ENCODE results near the gene AQP5. TPM values are rescaled to one million over a fixed set of nuclear protein-coding genes. Genes with fewer than 3 reads are reported as not detected.

Gene AQP5
- total RNA-seq, 1 experiment from 2014 or later, result 0.31 TPM

DNA sequence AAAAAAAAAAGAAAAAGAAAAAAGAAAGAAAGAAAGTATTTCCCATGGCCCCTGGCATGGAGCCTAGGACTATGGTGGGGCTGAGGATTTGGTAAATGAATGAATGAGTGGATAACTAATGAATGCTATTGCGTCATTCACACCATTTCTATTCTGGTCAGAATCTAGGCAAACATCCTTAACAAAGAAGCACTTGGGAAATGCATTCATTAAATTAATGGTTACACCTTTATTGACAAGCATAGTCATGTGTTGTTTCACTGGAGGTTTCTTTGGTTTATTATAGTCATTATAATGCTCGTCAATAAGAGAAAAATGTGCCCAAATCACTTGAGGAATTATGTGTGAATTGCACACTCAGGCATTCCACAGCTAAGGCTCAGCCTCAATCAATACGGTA, 24.7 kb upstream of the AQP5 start:
- H3F3A ChIP-seq (ENCODE audit: insufficient read depth, low read depth), result no peaks in the 10 kb centered on the region; the same call in 1 of the 2 replicates
- ChIA-PET POLR2A (ENCODE audit: unreplicated experiment) (no interaction called here), CTCF (no interaction called here)
- H3K79me2 ChIP-seq (ENCODE audit: low read depth), result no peaks in the 10 kb centered on the region
- H3K9me2 ChIP-seq (ENCODE audit: insufficient read depth), result no peaks in the 10 kb centered on the region
- TF ChIP-seq CTCF (conservative IDR thresholded peaks at IDR 0.05) (no peak), EZH2 (IDR thresholded peaks at IDR 0.05; ENCODE audit: low read depth) (no peak)
- no peak overlapping the region for H3K4me2 ChIP-seq
- no peaks in the 10 kb centered on the region for H4K20me1 ChIP-seq (ENCODE audit: insufficient read depth)
- H3K4me3 ChIP-seq, result no peak overlapping the region
- H3K4me1 ChIP-seq (replicated peaks; ENCODE audit: insufficient read depth), result peaks cover 11% of the 10 kb centered on the region
- H3K36me3 ChIP-seq (ENCODE audit: low read depth), result no peaks in the 10 kb centered on the region
- H2AFZ ChIP-seq, result no peak overlapping the region
- intact Hi-C loops (cut with micrococcal nuclease; ENCODE audit: unreplicated experiment), result no loop called here
- H3K27me3 ChIP-seq (ENCODE audit: insufficient read depth, low read depth), result no peaks in the 10 kb centered on the region
- H3K9me3 ChIP-seq (ENCODE audit: insufficient read depth, low read depth), result no peaks in the 10 kb centered on the region
- BruUV-seq (replicated peaks), result no TSS peak
- H3K27ac ChIP-seq, result no peak overlapping the region
- no peak for DNase-seq

DNA sequence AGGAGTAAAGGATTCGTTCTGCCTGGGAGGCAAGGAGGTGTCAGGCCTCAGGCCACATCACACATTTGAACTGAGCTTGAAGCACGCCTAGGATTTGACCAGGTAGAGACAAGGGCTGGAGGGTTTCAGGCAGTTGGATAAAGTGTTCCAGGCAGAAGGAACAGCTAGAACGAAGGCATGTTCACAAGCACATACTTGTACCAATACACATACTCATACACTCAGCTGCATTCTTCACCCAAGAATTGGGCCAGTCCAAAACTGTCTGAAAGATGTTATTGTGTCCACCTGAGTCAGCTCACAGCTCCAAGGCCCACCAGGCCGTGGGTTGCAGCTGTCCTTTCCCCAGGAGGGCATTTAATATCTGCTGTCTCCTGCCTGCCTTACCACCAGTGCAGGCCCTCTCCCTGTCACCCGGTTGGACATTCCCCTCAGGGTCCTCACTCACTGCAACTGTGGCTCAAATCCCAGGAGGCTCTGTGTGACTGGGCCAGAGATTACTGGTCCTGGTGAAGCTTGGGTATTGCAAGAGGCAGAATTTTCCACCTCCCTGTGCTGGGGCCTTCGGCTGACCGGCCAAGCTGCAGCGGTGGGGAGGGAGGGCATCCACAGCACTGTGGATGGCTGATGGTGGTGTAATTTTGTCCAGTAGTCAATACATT, 23.9 kb upstream of the AQP5 start:
- POLR2A ChIA-PET (ENCODE audit: unreplicated experiment), result no interaction called here
- no peaks in the 10 kb centered on the region for H3K27me3 ChIP-seq (ENCODE audit: insufficient read depth, low read depth)
- no peaks in the 10 kb centered on the region for H3K79me2 ChIP-seq (ENCODE audit: low read depth)
- TF ChIP-seq EZH2 (IDR thresholded peaks at IDR 0.05; ENCODE audit: low read depth) (no peak), CTCF (conservative IDR thresholded peaks at IDR 0.05) (no peak)
- no peaks in the 10 kb centered on the region for H3K36me3 ChIP-seq (ENCODE audit: low read depth)
- H2AFZ ChIP-seq, result no peak overlapping the region
- no peaks in the 10 kb centered on the region; the same call in 1 of the 2 replicates for H3F3A ChIP-seq (ENCODE audit: insufficient read depth, low read depth)
- no peaks in the 10 kb centered on the region for H3K9me3 ChIP-seq (ENCODE audit: insufficient read depth, low read depth)
- H3K4me2 ChIP-seq, result no peak overlapping the region
- intact Hi-C loops (cut with micrococcal nuclease; ENCODE audit: unreplicated experiment), result loop anchor here (2.0 kb wide), 1 partner anchor 69 kb away; no protein-coding TSS in a partner anchor
- no peak for DNase-seq
- no peak overlapping the region for H3K27ac ChIP-seq
- no peaks in the 10 kb centered on the region for H3K9me2 ChIP-seq (ENCODE audit: insufficient read depth)
- peaks cover 18% of the 10 kb centered on the region for H3K4me1 ChIP-seq (replicated peaks; ENCODE audit: insufficient read depth)
- H4K20me1 ChIP-seq (ENCODE audit: insufficient read depth), result no peaks in the 10 kb centered on the region
- H3K4me3 ChIP-seq, result no peak overlapping the region
- CTCF ChIA-PET, result interaction anchor here (0.7 kb wide), 1 partner anchor 29 kb away, joined by 5 read pairs; no protein-coding TSS in a partner anchor
- BruUV-seq (replicated peaks), result no TSS peak

GRCh38 chr12:49939307-49939706, 22.4 kb upstream of the AQP5 start:
- Histone ChIP-seq H3K36me3 (ENCODE audit: low read depth) (no peaks in the 10 kb centered on the region), H3K4me1 (replicated peaks; ENCODE audit: insufficient read depth) (peaks cover 17% of the 10 kb centered on the region), H3K79me2 (ENCODE audit: low read depth) (no peaks in the 10 kb centered on the region), H3K9me3 (ENCODE audit: insufficient read depth, low read depth) (no peaks in the 10 kb centered on the region), H2AFZ (no peak overlapping the region), H3F3A (ENCODE audit: insufficient read depth, low read depth) (peaks cover 6% of the 10 kb centered on the region), H3K27ac (no peak overlapping the region), H3K4me2 (no peak overlapping the region), H3K27me3 (ENCODE audit: insufficient read depth, low read depth) (no peaks in the 10 kb centered on the region), H3K4me3 (no peak overlapping the region), H4K20me1 (ENCODE audit: insufficient read depth) (no peaks in the 10 kb centered on the region), H3K9me2 (ENCODE audit: insufficient read depth) (no peaks in the 10 kb centered on the region)
- BruUV-seq (replicated peaks), result no TSS peak
- DNase-seq, result no peak
- ChIA-PET POLR2A (ENCODE audit: unreplicated experiment) (interaction anchor here (0.7 kb wide), 1 partner anchor 64 kb away, joined by 23 read pairs; no protein-coding TSS in a partner anchor), CTCF (no interaction called here)
- TF ChIP-seq EZH2 (IDR thresholded peaks at IDR 0.05; ENCODE audit: low read depth), result no peak
- no peak for TF ChIP-seq CTCF (conservative IDR thresholded peaks at IDR 0.05)
- intact Hi-C loops (cut with micrococcal nuclease; ENCODE audit: unreplicated experiment), result loop anchor here (2.0 kb wide), 1 partner anchor 71 kb away; no protein-coding TSS in a partner anchor

Data from PC-9 (cell line).